CD8-positive, alpha-beta memory T cell (primary cell): ENCODE results near the gene C10orf71. TPM values are rescaled to one million over a fixed set of nuclear protein-coding genes. Genes with fewer than 3 reads are reported as not detected.
A peak's percentile ranks its signal among the peaks of the same experiment; 100 is the strongest.

ENCODE experiments used
- CTCF ChIA-PET: fragments of 350-600 bp; sonication (Branson Sonifier 250); formaldehyde crosslinking; loops from one replicate; lab custom pipeline; 2021; ENCODE audit warnings: antibody characterized with exemption; lab: Charles Lee
- POLR2A ChIA-PET: fragments of 350-600 bp; sonication (Branson Sonifier 250); formaldehyde crosslinking; loops from one replicate; lab custom pipeline; 2021; ENCODE audit warnings: antibody characterized with exemption; lab: Charles Lee
- DNase-seq, 5 donors: peaks; one replicate each; pipeline versions ENCODE4 v3.0.0 to v3.0.0-alpha.2; 2020 to 2022; ENCODE audit warnings: mixed read lengths in 1 of 5
- H3K27ac ChIP-seq: one replicate; pipeline ENCODE4 v1.7.0; 2013; ENCODE audit warnings: low read depth, mild to moderate bottlenecking, low read length, moderate library complexity
- H3K27me3 ChIP-seq: 2 replicates; pipeline ENCODE4 v1.7.0; 2013; ENCODE audit warnings: low read length, mild to moderate bottlenecking; ENCODE audit not compliant: insufficient read depth, poor library complexity, severe bottlenecking
- H3K36me3 ChIP-seq: 2 replicates; pipeline ENCODE4 v1.7.0; 2013; ENCODE audit warnings: mild to moderate bottlenecking, low read length, moderate library complexity; ENCODE audit not compliant: insufficient read depth
- H3K4me1 ChIP-seq: 2 replicates; pipeline ENCODE4 v1.7.0; 2013; ENCODE audit warnings: mild to moderate bottlenecking, low read length, moderate library complexity; ENCODE audit not compliant: insufficient read depth
- H3K4me3 ChIP-seq: 2 replicates; pipeline ENCODE4 v1.7.0; 2013; ENCODE audit warnings: mild to moderate bottlenecking, low read length
- H3K9me3 ChIP-seq: 2 replicates; pipeline ENCODE4 v1.7.0; 2013; ENCODE audit warnings: mild to moderate bottlenecking, low read length
- H3K27ac Mint-ChIP-seq, 8 donors: one replicate each; pipeline ENCODE4 v1.8.0; 2020 to 2021; ENCODE audit warnings: mixed read lengths in 8 of 8, mild to moderate bottlenecking in 6 of 8, inconsistent platforms in 3 of 8, moderate library complexity in 3 of 8
- H3K27me3 Mint-ChIP-seq, 2 donors: one replicate each; pipeline ENCODE4 v1.8.0; 2020 to 2021; ENCODE audit warnings: mixed read lengths in 2 of 2, mild to moderate bottlenecking in 1 of 2, moderate library complexity in 1 of 2
- H3K36me3 Mint-ChIP-seq, 3 donors: one replicate each; pipeline ENCODE4 v1.8.0; 2020 to 2021; ENCODE audit warnings: mixed read lengths in 3 of 3, inconsistent platforms in 1 of 3, mild to moderate bottlenecking in 1 of 3
- H3K4me1 Mint-ChIP-seq, 3 donors: one replicate each; pipeline ENCODE4 v1.8.0; 2020 to 2021; ENCODE audit warnings: mixed read lengths in 3 of 3, inconsistent platforms in 1 of 3, mild to moderate bottlenecking in 1 of 3
- H3K4me3 Mint-ChIP-seq, 7 donors: one replicate each; pipeline ENCODE4 v1.8.0; 2020 to 2021; ENCODE audit warnings: mixed read lengths in 7 of 7, mild to moderate bottlenecking in 6 of 7, moderate library complexity in 4 of 7, inconsistent platforms in 2 of 7
- H3K9me3 Mint-ChIP-seq, 5 donors: one replicate each; pipeline ENCODE4 v1.8.0; 2020 to 2022; ENCODE audit warnings: mixed read lengths in 5 of 5, mild to moderate bottlenecking in 3 of 5, moderate library complexity in 2 of 5, inconsistent platforms in 1 of 5
- polyA plus RNA-seq: library from polyadenylated mRNA; unstranded; fragments of 300-500 nt; fragmentation: Illumina TruSeq; gene quantifications from one replicate; pipeline ENCODE4 v1.2.3, GENCODE V29; 2021
- total RNA-seq, 2 experiments: library from RNA; stranded (reverse); gene quantifications; one replicate each; pipeline ENCODE4 v1.2.3, GENCODE V29; 2021

The C10orf71 gene
- total and polyA plus RNA-seq, 3 experiments from 2014 or later, result not detected

DNA sequence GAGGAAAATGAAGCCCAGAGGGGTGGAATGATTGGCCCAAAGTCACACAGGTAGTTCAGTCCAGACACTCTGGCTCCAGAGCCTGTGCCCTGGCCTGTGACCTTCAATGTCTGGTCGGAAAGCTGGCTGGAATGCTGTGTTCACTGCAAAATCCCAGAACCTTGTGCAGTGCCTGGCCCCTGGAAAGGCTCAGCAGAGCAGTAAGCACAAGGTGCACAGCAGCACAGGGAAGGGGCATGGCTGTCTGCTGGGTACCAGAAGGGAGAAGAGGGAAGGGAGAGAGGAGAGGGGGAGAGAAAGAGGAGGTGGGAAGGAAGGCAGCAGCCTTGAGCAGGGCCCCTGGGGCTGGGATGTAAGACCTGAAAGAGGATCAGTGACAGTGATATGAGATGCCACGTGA, 28.4 kb upstream of the C10orf71 start:
- Mint-ChIP-seq H3K4me3 (no peak overlapping the region), H3K36me3 (peaks cover 0 to 9% (median 2%) of the 10 kb centered on the region in 3 donors), H3K9me3 (peaks cover 9 to 17% (median 16%) of the 10 kb centered on the region in 5 donors), H3K27me3 (peaks cover 0 to 2% of the 10 kb centered on the region in 2 donors), H3K4me1 (peaks cover 10 to 15% (median 13%) of the 10 kb centered on the region in 3 donors), H3K27ac (peak overlapping the region in 1 of 8 donors; percentile 44)
- Histone ChIP-seq H3K36me3 (no peaks in the 10 kb centered on the region), H3K4me3 (no peak overlapping the region), H3K9me3 (peaks cover 6% of the 10 kb centered on the region), H3K27ac (no peak overlapping the region), H3K27me3 (no peaks in the 10 kb centered on the region), H3K4me1 (no peaks in the 10 kb centered on the region)
- POLR2A ChIA-PET, result no interaction called here
- no peak for DNase-seq
- CTCF ChIA-PET, result no interaction called here

GRCh38 chr10:49271346-49271745, 27.6 kb upstream of the C10orf71 start:
- no peak overlapping the region for H3K4me3 ChIP-seq
- H3K27ac ChIP-seq, result no peak overlapping the region
- peaks cover 10 to 15% (median 13%) of the 10 kb centered on the region in 3 donors for H3K4me1 Mint-ChIP-seq
- H3K4me3 Mint-ChIP-seq, result no peak overlapping the region
- H3K36me3 Mint-ChIP-seq, result peaks cover 0 to 2% (median 2%) of the 10 kb centered on the region in 3 donors
- CTCF ChIA-PET, result no interaction called here
- no peaks in the 10 kb centered on the region for H3K4me1 ChIP-seq
- POLR2A ChIA-PET, result no interaction called here
- no peaks in the 10 kb centered on the region for H3K9me3 ChIP-seq
- H3K27ac Mint-ChIP-seq, result no peak overlapping the region
- no peaks in the 10 kb centered on the region for H3K36me3 ChIP-seq
- H3K9me3 Mint-ChIP-seq, result peaks cover 2 to 9% (median 9%) of the 10 kb centered on the region in 5 donors
- no peak for DNase-seq
- peaks cover 0 to 2% of the 10 kb centered on the region in 2 donors for H3K27me3 Mint-ChIP-seq
- no peaks in the 10 kb centered on the region for H3K27me3 ChIP-seq

GRCh38 chr10:49272251-49273081, 26.5 kb upstream of the C10orf71 start:
- CTCF ChIA-PET, result no interaction called here

DNA sequence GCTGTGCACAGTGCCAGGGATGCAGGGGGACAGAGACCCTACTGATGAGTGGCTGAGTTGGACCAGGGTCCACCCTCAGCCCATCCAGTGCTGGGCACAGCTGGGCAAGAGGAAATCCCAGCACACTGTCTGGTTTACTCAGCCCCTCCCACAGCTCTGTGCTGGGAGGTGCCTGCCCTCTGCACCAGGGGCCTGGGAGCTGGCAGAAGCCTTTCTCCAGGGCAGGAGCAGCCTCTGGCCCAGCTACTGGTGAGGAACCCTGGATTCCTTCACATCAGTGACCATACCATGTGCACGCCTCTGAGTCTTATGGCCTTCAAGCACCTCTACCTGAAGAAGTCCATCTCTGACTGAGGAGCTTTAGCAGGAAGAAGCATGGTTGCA, 25.9 kb upstream of the C10orf71 start:
- no peak for DNase-seq
- H3K4me1 ChIP-seq, result no peaks in the 10 kb centered on the region
- Mint-ChIP-seq H3K9me3 (peaks cover 0 to 2% (median 0%) of the 10 kb centered on the region in 5 donors), H3K4me1 (peaks cover 10 to 15% (median 13%) of the 10 kb centered on the region in 3 donors), H3K4me3 (no peak overlapping the region), H3K27ac (peak overlapping the region in 2 of 8 donors; percentile 38 to 72), H3K36me3 (no peaks in the 10 kb centered on the region), H3K27me3 (peaks cover 2 to 3% of the 10 kb centered on the region in 2 donors)
- no peak overlapping the region for H3K4me3 ChIP-seq
- no peaks in the 10 kb centered on the region for H3K36me3 ChIP-seq
- no peaks in the 10 kb centered on the region for H3K9me3 ChIP-seq
- H3K27ac ChIP-seq, result no peak overlapping the region
- CTCF ChIA-PET, result no interaction called here
- POLR2A ChIA-PET, result no interaction called here
- H3K27me3 ChIP-seq, result no peaks in the 10 kb centered on the region

More at GRCh38 chr10:49272251-49273081, 26.5 kb upstream of the C10orf71 start:
- H3K4me1 ChIP-seq, result no peaks in the 10 kb centered on the region
- Mint-ChIP-seq H3K27me3 (peaks cover 0 to 2% of the 10 kb centered on the region in 2 donors), H3K36me3 (no peaks in the 10 kb centered on the region), H3K4me1 (peaks cover 10 to 15% (median 13%) of the 10 kb centered on the region in 3 donors), H3K9me3 (peaks cover under 1 to 3% (median 2%) of the 10 kb centered on the region in 5 donors), H3K4me3 (peak overlapping the region in 3 of 7 donors; percentile 34 to 57 (median 46)), H3K27ac (peak overlapping the region in 5 of 8 donors; percentile 38 to 92 (median 46))
- no peak overlapping the region for H3K4me3 ChIP-seq
- H3K9me3 ChIP-seq, result no peaks in the 10 kb centered on the region
- H3K36me3 ChIP-seq, result no peaks in the 10 kb centered on the region
- POLR2A ChIA-PET, result no interaction called here
- H3K27me3 ChIP-seq, result no peaks in the 10 kb centered on the region
- no peak overlapping the region for H3K27ac ChIP-seq
- DNase-seq, result no peak

DNA sequence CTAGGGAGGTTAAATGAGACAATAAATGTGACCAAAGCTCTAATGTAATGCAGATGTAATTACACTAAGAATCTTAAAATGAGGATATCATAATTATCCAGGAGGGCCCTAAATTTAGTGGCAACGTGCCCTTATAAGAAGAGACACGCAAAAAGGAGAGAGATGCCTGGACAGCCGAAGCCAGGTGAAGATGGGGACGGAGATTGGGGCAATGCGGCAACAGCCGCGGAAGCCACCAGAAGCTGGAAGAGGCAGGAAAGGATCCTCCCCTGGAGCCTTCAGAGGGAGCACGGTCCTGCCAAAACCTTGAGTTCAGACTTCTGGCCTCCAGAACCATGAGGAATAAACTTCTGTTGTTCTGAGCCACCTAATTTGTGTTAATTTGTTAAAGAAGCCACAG, 25.3 kb upstream of the C10orf71 start:
- Histone ChIP-seq H3K4me3 (no peak overlapping the region), H3K27ac (no peak overlapping the region), H3K27me3 (no peaks in the 10 kb centered on the region), H3K4me1 (no peaks in the 10 kb centered on the region), H3K36me3 (no peaks in the 10 kb centered on the region), H3K9me3 (no peaks in the 10 kb centered on the region)
- ChIA-PET POLR2A (no interaction called here), CTCF (no interaction called here)
- Mint-ChIP-seq H3K9me3 (peaks cover 0 to 2% (median 0%) of the 10 kb centered on the region in 5 donors), H3K27me3 (peaks cover 0 to 5% of the 10 kb centered on the region in 2 donors), H3K4me1 (peaks cover 10 to 15% (median 13%) of the 10 kb centered on the region in 3 donors), H3K36me3 (no peaks in the 10 kb centered on the region), H3K4me3 (no peak overlapping the region), H3K27ac (peak overlapping the region in 1 of 8 donors; percentile 72)
- no peak for DNase-seq

- peaks cover 10 to 15% (median 13%) of the 10 kb centered on the region in 3 donors for H3K4me1 Mint-ChIP-seq
- ChIA-PET CTCF (no interaction called here), POLR2A (no interaction called here)
- Histone ChIP-seq H3K9me3 (no peaks in the 10 kb centered on the region), H3K4me1 (no peaks in the 10 kb centered on the region), H3K27me3 (no peaks in the 10 kb centered on the region), H3K36me3 (no peaks in the 10 kb centered on the region), H3K4me3 (no peak overlapping the region), H3K27ac (no peak overlapping the region)
- no peak overlapping the region for H3K4me3 Mint-ChIP-seq
- peaks cover 0 to 2% (median 0%) of the 10 kb centered on the region in 5 donors for H3K9me3 Mint-ChIP-seq
- H3K36me3 Mint-ChIP-seq, result no peaks in the 10 kb centered on the region
- DNase-seq, result no peak
- H3K27me3 Mint-ChIP-seq, result peaks cover 0 to 5% of the 10 kb centered on the region in 2 donors
- no peak overlapping the region for H3K27ac Mint-ChIP-seq
These were observed 24.1 kb upstream of the C10orf71 start for GRCh38 chr10:49274886-49275285.

GRCh38 chr10:49275896-49276295, 23.1 kb upstream of the C10orf71 start:
- ChIA-PET POLR2A (no interaction called here), CTCF (interaction anchor here (1.2 kb wide), 1 partner anchor 12 kb away, joined by 3 read pairs; no protein-coding TSS in a partner anchor)
- Histone ChIP-seq H3K36me3 (no peaks in the 10 kb centered on the region), H3K9me3 (no peaks in the 10 kb centered on the region), H3K27me3 (no peaks in the 10 kb centered on the region), H3K4me1 (no peaks in the 10 kb centered on the region), H3K27ac (no peak overlapping the region), H3K4me3 (no peak overlapping the region)
- DNase-seq, result no peak
- Mint-ChIP-seq H3K27ac (no peak overlapping the region), H3K27me3 (peaks cover 0 to 5% of the 10 kb centered on the region in 2 donors), H3K36me3 (no peaks in the 10 kb centered on the region), H3K4me1 (peaks cover 10 to 15% (median 13%) of the 10 kb centered on the region in 3 donors), H3K9me3 (peaks cover 0 to 2% (median 0%) of the 10 kb centered on the region in 5 donors), H3K4me3 (no peak overlapping the region)

GRCh38 chr10:49276596-49276995, 22.4 kb upstream of the C10orf71 start:
- Histone ChIP-seq H3K27ac (no peak overlapping the region), H3K36me3 (no peaks in the 10 kb centered on the region), H3K4me3 (no peak overlapping the region), H3K9me3 (no peaks in the 10 kb centered on the region), H3K4me1 (no peaks in the 10 kb centered on the region), H3K27me3 (no peaks in the 10 kb centered on the region)
- Mint-ChIP-seq H3K9me3 (peaks cover 0 to 2% (median 0%) of the 10 kb centered on the region in 5 donors), H3K36me3 (no peaks in the 10 kb centered on the region), H3K4me1 (peaks cover 10 to 15% (median 13%) of the 10 kb centered on the region in 3 donors), H3K4me3 (no peak overlapping the region), H3K27me3 (peaks cover 0 to 5% of the 10 kb centered on the region in 2 donors), H3K27ac (no peak overlapping the region)
- POLR2A ChIA-PET, result no interaction called here
- CTCF ChIA-PET, result interaction anchor here (1.2 kb wide), 1 partner anchor 12 kb away, joined by 3 read pairs; no protein-coding TSS in a partner anchor
- DNase-seq, result no peak
